B cell (primary cell): ENCODE measurements around the gene OXSR1. TPM values are rescaled to one million over a fixed set of nuclear protein-coding genes. Genes with fewer than 3 reads are reported as not detected.

Experiments used
- ATAC-seq: fragments of 200-7000 bp; cut with Tn5 transposase; one replicate; pipeline ENCODE4 v1.10.0; 2021; ENCODE audit warnings: low read depth, mild to moderate bottlenecking, moderate number of reproducible peaks, moderate library complexity
- CTCF ChIA-PET: fragments of 350-600 bp; sonication (Branson Sonifier 250); formaldehyde crosslinking; loops from one replicate; lab custom pipeline; 2021; ENCODE audit warnings: antibody characterized with exemption, inconsistent platforms; lab: Charles Lee
- POLR2A ChIA-PET: fragments of 350-600 bp; sonication (Branson Sonifier 250); formaldehyde crosslinking; loops from one replicate; lab custom pipeline; 2021; ENCODE audit warnings: antibody characterized with exemption; lab: Charles Lee
- DNase-seq: peaks from one replicate; pipeline ENCODE4 v3.0.0; 2013
- H2AFZ ChIP-seq: 2 replicates; pipeline ENCODE4 v1.6.1; 2012; ENCODE audit warnings: mild to moderate bottlenecking, low read depth, low read length; ENCODE audit not compliant: insufficient read depth, poor library complexity, severe bottlenecking
- H3K27ac ChIP-seq, 2 donors: 1 replicate in 1 of 2; 2 replicates in 1 of 2; pipeline ENCODE4 v1.5.1; 2012 to 2013; ENCODE audit warnings: low read length in 2 of 2, mild to moderate bottlenecking in 2 of 2, moderate library complexity in 1 of 2
- H3K27me3 ChIP-seq, 4 experiments: fragments of 200-600 bp in 1 of 4; sonication (generic) in 1 of 4; replicated peaks in 1 of 4; 1 replicate in 2 of 4; 2 replicates in 2 of 4; pipeline versions ENCODE4 v1.6.1 to v1.7.0; 2013 to 2016; ENCODE audit warnings: low read length in 3 of 4, mild to moderate bottlenecking in 2 of 4, mixed read lengths in 1 of 4, moderate library complexity in 1 of 4; ENCODE audit not compliant: insufficient read depth in 4 of 4, control insufficient read depth in 3 of 4; ENCODE audit errors: control extremely low read depth in 1 of 4
- H3K36me3 ChIP-seq, 2 experiments: replicated peaks in 1 of 2; 1 replicate in 1 of 2; 2 replicates in 1 of 2; pipeline versions ENCODE4 v1.6.1 to v1.7.1; 2013; ENCODE audit warnings: low read length in 1 of 2; ENCODE audit not compliant: insufficient read depth in 2 of 2, control insufficient read depth in 1 of 2; ENCODE audit errors: control extremely low read depth in 1 of 2, extremely low read depth in 1 of 2
- H3K4me1 ChIP-seq, 2 donors: fragments of 200-600 bp in 1 of 2; sonication (generic) in 1 of 2; 1 replicate in 1 of 2; 2 replicates in 1 of 2; pipeline versions ENCODE4 v1.5.1 to v1.6.1; 2013 to 2017; ENCODE audit warnings: low read length in 2 of 2; ENCODE audit not compliant: control insufficient read depth in 2 of 2, insufficient read depth in 2 of 2
- H3K4me2 ChIP-seq: replicated peaks from 2 replicates; pipeline ENCODE3; 2012; ENCODE audit warnings: mild to moderate bottlenecking, low read depth, low read length; ENCODE audit not compliant: poor library complexity, severe bottlenecking
- H3K4me3 ChIP-seq, 5 experiments: fragments of 200-600 bp in 1 of 5; sonication (generic) in 1 of 5; 1 replicate in 3 of 5; 2 replicates in 2 of 5; pipeline versions ENCODE4 v1.5.1 to v1.7.0; 2011 to 2016; ENCODE audit warnings: low read length in 4 of 5, mild to moderate bottlenecking in 4 of 5, low read depth in 2 of 5, control low read depth in 1 of 5, moderate library complexity in 1 of 5; ENCODE audit not compliant: insufficient read depth in 1 of 5; ENCODE audit errors: control extremely low read depth in 1 of 5, extremely low read depth in 1 of 5
- H3K79me2 ChIP-seq: fragments of 200-600 bp; sonication (generic); one replicate; pipeline ENCODE4 v1.6.0; 2016; ENCODE audit warnings: low read length; ENCODE audit not compliant: control insufficient read depth, insufficient read depth
- H3K9ac ChIP-seq: fragments of 200-600 bp; sonication (generic); 2 replicates; pipeline ENCODE4 v1.6.1; 2017; ENCODE audit warnings: mild to moderate bottlenecking, low read length, moderate library complexity
- H3K9me3 ChIP-seq, 3 donors: one replicate each; pipeline versions ENCODE4 v1.6.1 to v1.7.1; 2013; ENCODE audit warnings: low read length in 2 of 3; ENCODE audit not compliant: control insufficient read depth in 2 of 3, insufficient read depth in 1 of 3; ENCODE audit errors: control extremely low read depth in 1 of 3
- H4K20me1 ChIP-seq: 2 replicates; pipeline ENCODE4 v1.6.0; 2012; ENCODE audit warnings: mild to moderate bottlenecking, low read length; ENCODE audit not compliant: insufficient read depth, control insufficient read depth, poor library complexity, severe bottlenecking
- H3K27ac Mint-ChIP-seq: one replicate; pipeline ENCODE4 v1.8.0; 2021; ENCODE audit warnings: mixed read lengths
- H3K27me3 Mint-ChIP-seq: one replicate; pipeline ENCODE4 v1.8.0; 2021; ENCODE audit warnings: mixed read lengths
- H3K4me1 Mint-ChIP-seq: one replicate; pipeline ENCODE4 v1.8.0; 2021; ENCODE audit warnings: mixed read lengths
- H3K4me3 Mint-ChIP-seq: one replicate; pipeline ENCODE4 v1.8.0; 2021; ENCODE audit warnings: mixed read lengths
- H3K9me3 Mint-ChIP-seq: one replicate; pipeline ENCODE4 v1.8.0; 2022; ENCODE audit warnings: mixed read lengths; ENCODE audit not compliant: insufficient read depth
- CTCF ChIP-seq: fragments of 200-600 bp; IDR thresholded peaks from one replicate; pipeline ENCODE4 v1.8.0; 2022; ENCODE audit warnings: antibody characterized with exemption, mild to moderate bottlenecking
- EZH2 ChIP-seq: IDR thresholded peaks from 2 replicates; pipeline ENCODE4 v1.6.1; 2012; ENCODE audit warnings: borderline replicate concordance, low read depth, mild to moderate bottlenecking, moderate library complexity, low read length; ENCODE audit not compliant: insufficient read depth, poor library complexity, severe bottlenecking
- WGBS: methylation state at CpG from one replicate; pipeline ENCODE4 v1.1.5; 2013; ENCODE audit warnings: missing lambda C conversion rate; ENCODE audit not compliant: insufficient coverage; 5-methylcytosine and 5-hydroxymethylcytosine counted together
- intact Hi-C: fragments of 100-400 bp; cut with micrococcal nuclease; formaldehyde crosslinking; loops from one replicate; pipeline ENCODE4 v1.10.0; 2022
- polyA plus RNA-seq: library from polyadenylated mRNA; depleted of rRNA; stranded (reverse); fragments of >200 nt; gene quantifications from 2 replicates; pipeline ENCODE4 v1.2.3, GENCODE V29; 2012
- total RNA-seq, 2 donors: library from RNA; stranded (reverse); fragments of 120-200 nt in 1 of 2; gene quantifications; 1 replicate in 1 of 2; 2 replicates in 1 of 2; pipeline versions ENCODE4 v1.2.3 to v1.2.4, GENCODE V29; 2013 to 2022

OXSR1 gene
- total and polyA plus RNA-seq, 2 donors (not counting 1 experiment from before 2014, with no cell fraction given), result 15.5 to 41.5 TPM

DNA sequence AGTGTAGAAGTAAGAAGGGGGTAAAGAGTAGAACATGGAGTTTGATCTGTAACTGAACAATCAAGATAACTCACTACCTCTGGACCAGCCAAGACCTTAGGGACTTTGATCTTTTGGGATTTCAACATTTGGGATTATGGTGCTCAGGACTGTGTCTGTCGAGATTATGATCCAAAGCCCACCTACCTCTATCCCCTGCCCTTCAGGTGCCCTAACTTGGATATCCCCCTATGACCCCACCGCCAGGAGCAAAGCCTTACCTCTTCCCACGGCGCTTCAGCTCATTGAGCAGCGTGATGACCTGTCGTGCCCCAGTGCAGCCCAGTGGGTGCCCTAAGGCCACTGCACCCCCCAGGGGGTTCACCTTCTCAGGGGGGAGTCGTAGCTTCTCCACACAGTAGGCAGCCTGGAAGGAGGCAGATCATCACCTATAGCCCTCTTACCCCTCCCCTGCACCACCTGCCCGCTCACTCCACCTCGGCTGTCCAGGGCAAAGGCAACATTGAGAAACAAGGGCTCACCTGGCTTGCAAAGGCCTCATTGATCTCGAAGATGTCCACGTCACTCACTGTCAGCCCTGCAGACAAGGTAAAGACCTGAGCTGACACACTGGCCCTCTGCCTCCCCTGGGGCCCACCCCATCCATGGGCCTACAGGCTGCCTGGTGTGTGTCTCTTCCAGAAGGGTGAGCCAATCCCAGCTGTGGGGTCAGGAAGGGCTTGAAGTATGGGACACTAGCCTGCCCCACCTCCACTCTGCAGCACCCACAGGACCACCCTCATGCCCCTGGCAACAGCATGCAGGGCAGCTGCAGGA is 39.8 kb upstream of the OXSR1 start:
- H3K9me3 ChIP-seq, result no peaks in the 10 kb centered on the region
- CTCF ChIA-PET, result no interaction called here
- POLR2A ChIA-PET, result no interaction called here
- H3K4me3 ChIP-seq, result no peak overlapping the region
- no peak for ATAC-seq
- H3K27ac ChIP-seq, result no peak overlapping the region
- H3K27me3 Mint-ChIP-seq, result no peaks in the 10 kb centered on the region
- H3K79me2 ChIP-seq, result peaks cover 7% of the 10 kb centered on the region
- intact Hi-C loops, result no loop called here
- H3K9ac ChIP-seq, result no peak overlapping the region
- H3K4me2 ChIP-seq, result no peak overlapping the region
- peaks cover 7 to 83% of the 10 kb centered on the region in 2 experiments for H3K36me3 ChIP-seq
- H3K4me3 Mint-ChIP-seq, result no peak overlapping the region
- TF ChIP-seq EZH2 (no peak), CTCF (no peak)
- no peaks in the 10 kb centered on the region for H3K27me3 ChIP-seq
- no peak overlapping the region for H3K27ac Mint-ChIP-seq
- H3K9me3 Mint-ChIP-seq, result no peaks in the 10 kb centered on the region
- no peaks in the 10 kb centered on the region for H3K4me1 ChIP-seq
- 94% methylated on average over 9 of the region's 11 CpGs for WGBS
- no peak for DNase-seq
- H4K20me1 ChIP-seq, result peaks cover 23% of the 10 kb centered on the region
- H3K4me1 Mint-ChIP-seq, result peaks cover 2% of the 10 kb centered on the region
- no peak overlapping the region for H2AFZ ChIP-seq

DNA sequence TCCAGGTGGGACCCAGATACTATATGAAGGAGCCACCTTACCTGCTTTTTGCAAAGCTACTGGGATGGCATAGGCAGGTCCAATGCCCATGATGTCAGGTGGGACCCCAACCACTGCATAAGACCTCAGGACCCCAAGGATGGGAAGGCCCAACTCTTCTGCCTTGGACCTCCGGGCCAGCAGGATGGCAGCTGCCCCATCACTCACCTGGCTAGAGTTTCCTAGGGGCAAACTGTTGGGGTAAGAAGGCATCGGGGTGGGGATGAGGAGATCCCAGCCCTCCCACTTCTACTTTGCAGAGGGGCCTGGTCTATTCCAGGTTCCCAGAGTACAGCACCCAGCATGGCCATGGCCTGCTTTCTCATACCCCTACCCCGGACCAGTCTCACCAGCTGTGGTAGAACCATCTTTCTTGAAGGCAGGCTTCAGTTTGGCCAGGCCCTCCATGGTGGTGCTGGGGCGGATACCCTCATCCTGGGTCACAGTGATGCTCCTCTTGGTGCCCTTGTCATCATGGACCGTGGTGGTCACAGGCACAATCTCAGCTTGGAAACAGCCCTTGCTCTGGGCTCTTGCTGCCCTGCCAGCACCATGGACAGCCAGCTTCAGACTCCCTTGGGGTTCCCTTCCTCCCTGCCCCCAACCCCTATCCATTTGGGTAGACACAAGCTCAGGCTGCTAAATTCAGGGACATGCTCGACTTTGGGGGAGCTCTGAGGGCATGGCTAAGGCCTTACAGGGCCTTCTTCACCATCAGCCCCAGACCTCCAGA is 39.0 kb upstream of the OXSR1 start:
- intact Hi-C loops, result no loop called here
- Histone ChIP-seq H4K20me1 (peaks cover 26% of the 10 kb centered on the region), H3K79me2 (peaks cover 11% of the 10 kb centered on the region), H3K27me3 (no peaks in the 10 kb centered on the region), H3K36me3 (peaks cover 7 to 85% of the 10 kb centered on the region in 2 experiments), H3K4me1 (peaks cover 0 to 6% of the 10 kb centered on the region in 2 donors), H3K4me3 (no peak overlapping the region), H3K9ac (no peak overlapping the region), H2AFZ (no peak overlapping the region), H3K4me2 (no peak overlapping the region), H3K27ac (no peak overlapping the region), H3K9me3 (no peaks in the 10 kb centered on the region)
- 100% methylated on average over 4 of the region's 6 CpGs for WGBS
- DNase-seq (no peak), ATAC-seq (no peak)
- POLR2A ChIA-PET, result no interaction called here
- no peak overlapping the region for H3K27ac Mint-ChIP-seq
- no peak overlapping the region for H3K4me3 Mint-ChIP-seq
- H3K4me1 Mint-ChIP-seq, result peaks cover 4% of the 10 kb centered on the region
- no peaks in the 10 kb centered on the region for H3K27me3 Mint-ChIP-seq
- TF ChIP-seq EZH2 (no peak), CTCF (no peak)
- H3K9me3 Mint-ChIP-seq, result no peaks in the 10 kb centered on the region
- CTCF ChIA-PET, result no interaction called here
